Lower lobe of right lung (tissue), 2 donors: ENCODE data around the gene KRT86. TPM values are rescaled to one million over a fixed set of nuclear protein-coding genes. Genes with fewer than 3 reads are reported as not detected.

ENCODE experiments used
- ATAC-seq, 2 donors: fragments of 200-7000 bp; cut with Tn5 transposase; one replicate each; pipeline ENCODE4 v1.9.1; 2020 to 2022; ENCODE audit warnings: mild to moderate bottlenecking in 2 of 2, moderate library complexity in 2 of 2
- DNase-seq: peaks from one replicate; pipeline ENCODE4 v3.0.0-alpha.2; 2020
- H3K27ac ChIP-seq: fragments of 200-600 bp; one replicate; pipeline ENCODE4 v1.8.0; 2022
- H3K27me3 ChIP-seq: fragments of 200-600 bp; one replicate; pipeline ENCODE4 v1.8.0; 2022; ENCODE audit warnings: low read depth
- H3K36me3 ChIP-seq: fragments of 200-600 bp; one replicate; pipeline ENCODE4 v1.8.0; 2022; ENCODE audit warnings: mild to moderate bottlenecking
- H3K4me1 ChIP-seq: fragments of 200-600 bp; one replicate; pipeline ENCODE4 v1.8.0; 2022
- H3K4me3 ChIP-seq: fragments of 200-600 bp; one replicate; pipeline ENCODE4 v1.8.0; 2022; ENCODE audit warnings: mild to moderate bottlenecking
- H3K9me3 ChIP-seq: fragments of 200-600 bp; one replicate; pipeline ENCODE4 v1.8.0; 2022
- CTCF ChIP-seq: fragments of 200-600 bp; IDR thresholded peaks from one replicate; pipeline ENCODE4 v1.8.0; 2022; ENCODE audit warnings: antibody characterized with exemption, mild to moderate bottlenecking
- intact Hi-C: fragments of 100-400 bp; cut with DNase I; formaldehyde crosslinking; loops from one replicate; pipeline ENCODE4 v1.11.0; 2022
- total RNA-seq: library from RNA; stranded (reverse); fragmentation: NEBNext Ultra II Directional; extraction: Animal tissue kit (Norgen Biotek cat#: 25700); gene quantifications from one replicate; pipeline ENCODE4 v1.2.1, GENCODE V29; 2021
- donor health status: DM: no; HTN: yes; CAD: no; lungs with severe emphysema.

Gene KRT86
- total RNA-seq, 1 donor from 2014 or later, result 0.74 TPM

- peaks cover 8% of the 10 kb centered on the region for H3K4me1 ChIP-seq
- TF ChIP-seq CTCF, result no peak
- no peaks in the 10 kb centered on the region for H3K9me3 ChIP-seq
- no peaks in the 10 kb centered on the region for H3K36me3 ChIP-seq
- intact Hi-C loops, result no loop called here
- H3K27ac ChIP-seq, result no peak overlapping the region
- no peak overlapping the region for H3K4me3 ChIP-seq
- ATAC-seq, result no peak
- DNase-seq, result no peak
- H3K27me3 ChIP-seq, result peaks cover 50% of the 10 kb centered on the region
These were observed 13.9 kb upstream of the KRT86 start for GRCh38 chr12:52260361-52261207.

GRCh38 chr12:52261208-52261484, 13.3 kb upstream of the KRT86 start:
- Histone ChIP-seq H3K4me3 (no peak overlapping the region), H3K4me1 (peaks cover 8% of the 10 kb centered on the region), H3K27ac (no peak overlapping the region), H3K9me3 (no peaks in the 10 kb centered on the region), H3K36me3 (no peaks in the 10 kb centered on the region), H3K27me3 (peaks cover 44% of the 10 kb centered on the region)
- intact Hi-C loops, result no loop called here
- no peak for DNase-seq
- ATAC-seq, result no peak
- no peak for TF ChIP-seq CTCF

GRCh38 chr12:52262286-52262685, 12.2 kb upstream of the KRT86 start:
- Histone ChIP-seq H3K9me3 (no peaks in the 10 kb centered on the region), H3K4me3 (no peak overlapping the region), H3K27ac (no peak overlapping the region), H3K36me3 (no peaks in the 10 kb centered on the region), H3K27me3 (peaks cover 33% of the 10 kb centered on the region), H3K4me1 (peaks cover 8% of the 10 kb centered on the region)
- no peak for TF ChIP-seq CTCF
- intact Hi-C loops, result no loop called here
- no peak for DNase-seq
- ATAC-seq, result no peak

- intact Hi-C loops, result no loop called here
- Histone ChIP-seq H3K4me1 (no peaks in the 10 kb centered on the region), H3K27me3 (peaks cover 17% of the 10 kb centered on the region), H3K36me3 (no peaks in the 10 kb centered on the region), H3K9me3 (no peaks in the 10 kb centered on the region), H3K27ac (no peak overlapping the region), H3K4me3 (no peak overlapping the region)
- ATAC-seq (no peak), DNase-seq (no peak)
- TF ChIP-seq CTCF, result no peak
These were observed 10.5 kb upstream of the KRT86 start for GRCh38 chr12:52263761-52264434.

- peaks cover 11% of the 10 kb centered on the region for H3K27me3 ChIP-seq
- DNase-seq, result no peak
- no peaks in the 10 kb centered on the region for H3K4me1 ChIP-seq
- intact Hi-C loops, result no loop called here
- H3K4me3 ChIP-seq, result no peak overlapping the region
- H3K36me3 ChIP-seq, result no peaks in the 10 kb centered on the region
- TF ChIP-seq CTCF, result no peak
- no peak overlapping the region for H3K27ac ChIP-seq
- no peaks in the 10 kb centered on the region for H3K9me3 ChIP-seq
- ATAC-seq, result no peak
These were observed 10.0 kb upstream of the KRT86 start for GRCh38 chr12:52264435-52264825.
